G401.6 (cell line): ENCODE results near the gene DHRS12.

ENCODE experiments used
- FAIRE-seq: peaks from 2 replicates; lab custom pipeline; 2012; peaks lifted over from hg19 to GRCh38; lab: Jason Lieb, UNC

The DHRS12 gene

GRCh38 chr13:51724721-51725120, 79.2 kb downstream of the DHRS12 start:
- no peak for FAIRE-seq

- no peak for FAIRE-seq
These were observed 80.4 kb downstream of the DHRS12 start for GRCh38 chr13:51723529-51723928.

- FAIRE-seq, result no peak
These were observed 82.5 kb downstream of the DHRS12 start for GRCh38 chr13:51721496-51721895.

GRCh38 chr13:51719394-51719793, 84.6 kb downstream of the DHRS12 start:
- no peak for FAIRE-seq
